Left ventricle myocardium superior (tissue), 1 donor: Measurements from ENCODE around the gene SSH3. TPM values are rescaled to one million over a fixed set of nuclear protein-coding genes. Genes with fewer than 3 reads are reported as not detected.
A peak's percentile ranks its signal among the peaks of the same experiment; 100 is the strongest.

Experiments
- ATAC-seq: fragments of 200-7000 bp; cut with Tn5 transposase; one replicate; pipeline ENCODE4 v1.9.1; 2020; ENCODE audit warnings: mild to moderate bottlenecking, moderate library complexity
- DNase-seq: peaks from one replicate; pipeline ENCODE4 v3.0.0-alpha.2; 2020
- intact Hi-C: fragments of 100-400 bp; cut with micrococcal nuclease; formaldehyde crosslinking; loops from one replicate; pipeline ENCODE4 v1.11.0; 2022
- total RNA-seq: library from RNA; stranded (reverse); fragmentation: NEBNext Ultra II Directional; extraction: Animal tissue kit (Norgen Biotek cat#: 25700); gene quantifications from one replicate; pipeline ENCODE4 v1.2.1, GENCODE V29; 2021
- donor health status: DM: no; HTN: yes; CAD: no; lungs with severe emphysema.

The SSH3 gene
- total RNA-seq, 1 donor from 2014 or later, result 18.7 TPM

DNA sequence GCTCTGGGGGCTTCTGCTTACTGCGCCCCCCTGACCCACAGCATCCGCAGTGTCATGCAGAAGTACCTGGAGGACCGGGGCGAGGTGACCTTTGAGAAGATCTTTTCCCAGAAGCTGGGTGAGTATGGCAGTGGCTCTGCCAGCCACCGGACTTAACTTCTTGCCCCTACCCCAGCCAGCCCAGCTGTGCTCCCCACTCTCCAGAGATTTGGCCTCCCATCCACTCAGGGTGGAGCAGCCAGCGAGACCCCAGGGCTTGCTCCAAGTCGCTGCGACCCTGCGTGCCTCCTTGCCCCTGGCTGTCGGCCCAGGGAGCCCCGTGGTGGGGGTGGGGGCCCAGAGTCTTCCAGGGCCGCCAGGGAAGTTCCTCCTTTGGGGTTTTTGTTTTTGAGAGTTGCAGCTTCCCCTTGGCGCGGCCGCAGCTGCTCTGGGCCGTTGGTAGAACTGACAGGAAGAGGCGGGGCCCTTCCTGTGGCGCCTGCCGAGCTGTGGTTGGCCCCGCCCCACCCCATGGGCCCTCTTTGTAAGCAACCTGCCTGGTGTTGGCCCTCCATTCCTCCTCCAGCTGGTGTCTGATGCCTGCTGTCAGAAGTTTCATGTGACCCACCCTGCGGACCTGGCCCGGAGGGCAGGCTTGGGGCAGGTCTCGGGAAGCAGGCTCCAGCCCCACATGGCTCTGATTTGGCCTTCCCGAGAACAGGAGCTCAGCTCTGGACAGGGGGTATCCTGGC lies 25.9 kb upstream of the SSH3 start:
- DNase-seq (peak; percentile 95), ATAC-seq (peak; percentile 84)
- intact Hi-C loops, result no loop called here

DNA sequence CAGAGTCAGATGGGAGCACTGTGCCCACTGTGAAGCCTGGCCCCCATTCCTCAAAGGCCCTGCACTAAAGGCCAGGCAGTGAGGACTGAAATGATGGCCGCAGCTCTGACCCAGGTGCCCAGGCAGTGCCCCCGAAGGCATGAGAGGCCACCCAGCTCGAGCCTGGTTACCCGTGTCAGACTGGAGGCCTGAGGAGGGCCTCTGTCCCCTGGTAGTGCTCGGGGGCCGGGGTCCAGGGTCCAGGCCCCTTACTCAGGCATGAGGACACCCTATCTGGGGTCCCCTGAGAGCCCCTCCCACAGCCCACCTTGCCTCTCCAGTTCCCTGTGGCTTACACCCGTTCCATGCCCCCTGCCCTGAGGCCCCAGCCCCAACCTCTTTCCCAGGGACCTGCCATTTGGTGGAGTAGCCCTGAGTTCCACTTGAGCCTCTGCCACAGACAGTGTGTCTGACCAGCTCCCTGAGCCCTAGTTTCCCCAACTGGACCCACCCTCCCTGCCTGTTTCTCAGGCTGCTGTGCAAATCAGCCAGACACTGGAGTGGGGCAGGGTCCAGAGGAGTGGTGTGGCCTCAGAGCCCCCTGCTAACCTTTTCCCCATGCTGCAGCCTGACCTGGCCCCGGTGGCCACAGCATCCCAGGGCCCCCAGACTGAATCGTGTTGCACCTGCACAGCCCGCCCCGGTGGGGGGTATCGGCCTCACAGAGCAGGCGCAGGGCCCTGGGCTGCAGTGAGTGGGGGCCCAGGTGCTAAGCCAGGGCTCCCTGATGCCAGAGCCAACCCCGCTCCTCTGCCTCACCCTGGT lies 25.0 kb upstream of the SSH3 start:
- intact Hi-C loops, result no loop called here
- peak; percentile 35 for DNase-seq
- ATAC-seq, result no peak

GRCh38 chr11:67278939-67279588 lies 24.3 kb upstream of the SSH3 start:
- no peak for DNase-seq
- ATAC-seq, result no peak
- intact Hi-C loops, result no loop called here

DNA sequence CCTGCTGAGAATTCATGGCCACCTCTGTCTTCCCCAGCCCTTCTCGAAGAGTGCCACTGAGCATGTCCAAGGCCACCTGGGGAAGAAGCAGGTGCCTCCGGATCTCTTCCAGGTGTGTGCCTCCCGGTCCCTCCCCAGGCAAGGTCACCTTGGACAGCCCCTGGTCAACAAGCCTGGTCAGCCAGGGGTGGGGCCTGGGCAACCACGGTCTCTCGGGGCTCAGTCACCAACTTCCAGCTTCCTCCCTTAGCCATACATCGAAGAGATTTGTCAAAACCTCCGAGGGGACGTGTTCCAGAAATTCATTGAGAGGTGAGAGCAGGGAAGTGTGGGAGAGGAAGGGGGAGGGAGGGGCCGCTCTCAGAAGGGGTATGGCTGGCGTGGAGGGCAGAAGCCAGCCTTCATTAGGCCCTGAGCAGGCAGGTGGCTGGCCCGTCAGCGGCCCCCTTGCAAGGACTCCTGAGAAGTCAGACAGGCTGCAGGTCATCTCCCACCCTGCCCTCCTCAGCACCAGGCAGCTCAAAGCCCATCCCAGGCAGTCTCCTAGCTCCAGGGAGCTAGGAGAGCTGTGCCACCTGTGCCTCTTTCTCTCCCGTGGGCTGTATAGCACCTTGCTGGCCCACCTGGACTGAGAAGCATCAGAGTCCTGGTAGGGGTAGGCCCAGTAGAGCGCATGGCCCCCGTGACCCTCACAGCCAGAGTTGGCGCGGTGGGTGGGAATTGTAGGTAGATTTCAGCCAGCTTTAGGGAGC lies 23.6 kb upstream of the SSH3 start:
- intact Hi-C loops, result no loop called here
- ATAC-seq (no peak), DNase-seq (peak; percentile 30)

- intact Hi-C loops, result no loop called here
- ATAC-seq (no peak), DNase-seq (peak; percentile 32)
Observed at GRCh38 chr11:67280341-67280787, 23.0 kb upstream of the SSH3 start.

DNA sequence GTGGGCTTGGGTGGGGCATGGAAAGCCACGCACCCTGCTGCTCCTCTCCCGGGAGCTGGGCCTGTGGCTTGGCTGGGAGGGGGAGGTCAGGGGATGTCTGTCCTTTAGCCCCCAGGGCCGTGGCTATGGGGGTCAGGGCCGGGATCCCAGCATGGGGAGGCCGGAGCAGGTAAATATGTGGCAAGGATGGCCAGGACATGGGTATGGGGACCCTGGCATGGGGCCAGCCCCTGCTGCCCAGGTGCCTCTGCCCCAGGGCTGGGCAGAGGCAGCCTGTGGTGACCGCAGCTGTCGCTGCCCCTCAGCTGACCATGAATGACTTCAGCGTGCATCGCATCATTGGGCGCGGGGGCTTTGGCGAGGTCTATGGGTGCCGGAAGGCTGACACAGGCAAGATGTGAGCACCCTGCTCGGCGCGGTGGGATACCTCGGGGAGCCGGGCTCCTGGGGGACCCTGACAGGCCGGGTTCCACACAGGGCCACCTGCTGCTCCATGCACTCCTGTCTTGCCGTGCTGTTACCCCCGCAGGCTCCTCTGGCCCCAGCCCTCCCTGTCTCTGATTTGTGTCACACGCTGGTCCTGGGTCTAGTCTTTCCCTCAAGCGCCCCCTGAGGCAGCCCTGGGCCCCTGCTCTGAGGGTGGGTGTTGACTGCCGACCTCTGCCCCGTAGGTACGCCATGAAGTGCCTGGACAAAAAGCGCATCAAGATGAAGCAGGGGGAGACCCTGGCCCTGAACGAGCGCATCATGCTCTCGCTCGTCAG lies 22.4 kb upstream of the SSH3 start:
- ATAC-seq (no peak), DNase-seq (peak; percentile 26)
- intact Hi-C loops, result no loop called here

DNA sequence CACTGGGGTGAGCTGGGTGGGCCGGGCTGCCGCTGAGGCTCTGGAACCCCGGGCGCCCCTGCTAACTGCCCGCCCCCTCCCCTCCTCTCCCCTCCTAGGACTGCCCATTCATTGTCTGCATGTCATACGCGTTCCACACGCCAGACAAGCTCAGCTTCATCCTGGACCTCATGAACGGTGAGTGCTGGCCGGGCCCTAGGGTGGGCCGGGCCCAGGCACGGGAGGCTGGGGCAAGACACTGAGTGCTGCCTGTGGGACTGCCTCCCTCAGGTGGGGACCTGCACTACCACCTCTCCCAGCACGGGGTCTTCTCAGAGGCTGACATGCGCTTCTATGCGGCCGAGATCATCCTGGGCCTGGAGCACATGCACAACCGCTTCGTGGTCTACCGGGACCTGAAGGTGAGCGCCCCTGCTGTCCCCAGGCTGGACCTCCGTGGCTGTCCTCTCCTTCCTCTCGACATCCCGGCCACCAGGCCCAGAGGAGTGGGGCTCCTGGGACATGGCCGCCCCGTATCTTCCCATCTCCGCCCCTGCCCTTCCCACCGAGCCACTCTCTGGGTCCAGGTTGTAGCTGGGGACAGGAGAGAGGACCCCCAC lies 21.7 kb upstream of the SSH3 start:
- ATAC-seq (no peak), DNase-seq (peak; percentile 26)
- intact Hi-C loops, result no loop called here

DNA sequence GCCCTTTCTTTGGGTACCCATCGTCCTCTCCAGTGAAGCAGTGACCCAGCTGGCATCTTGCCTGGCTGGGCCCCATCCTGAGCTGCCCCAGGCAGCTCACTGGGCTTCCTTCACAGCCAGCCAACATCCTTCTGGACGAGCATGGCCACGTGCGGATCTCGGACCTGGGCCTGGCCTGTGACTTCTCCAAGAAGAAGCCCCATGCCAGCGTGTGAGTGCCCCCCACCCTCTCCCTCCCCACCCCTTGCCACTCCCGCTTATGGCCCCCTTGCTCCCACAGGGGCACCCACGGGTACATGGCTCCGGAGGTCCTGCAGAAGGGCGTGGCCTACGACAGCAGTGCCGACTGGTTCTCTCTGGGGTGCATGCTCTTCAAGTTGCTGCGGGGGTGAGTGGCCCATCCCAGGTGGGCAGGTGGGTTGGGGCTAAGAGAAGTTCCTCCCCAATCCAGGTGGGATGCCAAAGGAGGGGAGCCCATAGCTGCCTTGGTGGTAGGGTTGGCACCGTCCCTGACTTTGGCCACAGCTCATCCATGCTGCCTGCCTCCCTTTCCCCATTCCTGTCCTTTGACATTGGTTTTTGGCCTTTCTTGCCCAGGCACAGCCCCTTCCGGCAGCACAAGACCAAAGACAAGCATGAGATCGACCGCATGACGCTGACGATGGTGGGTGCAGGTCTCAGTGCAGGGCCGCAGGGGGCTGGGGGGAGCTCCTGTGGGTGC lies 21.0 kb upstream of the SSH3 start:
- peak; percentile 26 for DNase-seq
- intact Hi-C loops, result no loop called here
- ATAC-seq, result no peak

DNA sequence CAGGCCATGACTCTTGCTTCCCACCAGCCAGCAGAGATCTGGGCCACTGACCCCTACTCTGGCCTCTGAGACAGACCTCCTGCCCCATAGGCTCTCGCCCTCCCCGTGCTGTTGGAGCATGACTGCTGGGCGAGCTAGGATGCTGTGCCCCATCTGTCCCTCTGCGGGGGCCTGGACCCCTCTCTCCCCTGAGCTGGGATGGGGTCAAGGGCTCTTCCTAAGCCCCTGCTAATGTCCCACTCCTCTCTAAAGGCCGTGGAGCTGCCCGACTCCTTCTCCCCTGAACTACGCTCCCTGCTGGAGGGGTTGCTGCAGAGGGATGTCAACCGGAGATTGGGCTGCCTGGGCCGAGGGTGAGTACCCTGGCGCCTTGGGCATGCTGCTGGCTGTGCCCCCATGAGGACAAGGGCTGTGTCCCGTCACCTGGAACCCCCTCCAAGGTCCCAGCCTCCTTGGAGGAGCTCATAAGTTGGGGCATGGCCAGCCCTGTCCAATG lies 20.4 kb upstream of the SSH3 start:
- ATAC-seq (no peak), DNase-seq (peak; percentile 31)
- intact Hi-C loops, result no loop called here

DNA sequence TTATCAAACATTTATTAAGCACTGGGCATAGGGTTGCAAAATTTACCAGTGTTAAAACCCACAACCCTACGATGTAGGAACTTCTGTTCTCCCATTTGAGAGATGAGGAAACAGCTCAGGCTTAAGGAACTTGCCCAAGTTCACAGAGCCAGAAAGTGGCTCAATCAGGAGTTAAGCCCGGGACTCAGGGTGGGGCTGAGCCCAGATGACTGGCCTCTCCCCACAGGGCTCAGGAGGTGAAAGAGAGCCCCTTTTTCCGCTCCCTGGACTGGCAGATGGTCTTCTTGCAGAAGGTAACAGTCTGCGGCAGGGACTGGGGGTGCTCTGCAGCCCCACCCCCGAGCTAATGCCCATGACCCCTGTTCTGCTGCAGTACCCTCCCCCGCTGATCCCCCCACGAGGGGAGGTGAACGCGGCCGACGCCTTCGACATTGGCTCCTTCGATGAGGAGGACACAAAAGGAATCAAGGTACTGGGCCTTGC lies 19.8 kb upstream of the SSH3 start:
- peak; percentile 45 for DNase-seq
- ATAC-seq, result peak; percentile 18
- intact Hi-C loops, result no loop called here

- ATAC-seq (no peak), DNase-seq (peak; percentile 40)
- intact Hi-C loops, result no loop called here
Observed at GRCh38 chr11:67284811-67285540, 18.4 kb upstream of the SSH3 start.

- no peak for ATAC-seq
- intact Hi-C loops, result no loop called here
- peak; percentile 37 for DNase-seq
Observed at GRCh38 chr11:67285541-67286498, 17.5 kb upstream of the SSH3 start.

DNA sequence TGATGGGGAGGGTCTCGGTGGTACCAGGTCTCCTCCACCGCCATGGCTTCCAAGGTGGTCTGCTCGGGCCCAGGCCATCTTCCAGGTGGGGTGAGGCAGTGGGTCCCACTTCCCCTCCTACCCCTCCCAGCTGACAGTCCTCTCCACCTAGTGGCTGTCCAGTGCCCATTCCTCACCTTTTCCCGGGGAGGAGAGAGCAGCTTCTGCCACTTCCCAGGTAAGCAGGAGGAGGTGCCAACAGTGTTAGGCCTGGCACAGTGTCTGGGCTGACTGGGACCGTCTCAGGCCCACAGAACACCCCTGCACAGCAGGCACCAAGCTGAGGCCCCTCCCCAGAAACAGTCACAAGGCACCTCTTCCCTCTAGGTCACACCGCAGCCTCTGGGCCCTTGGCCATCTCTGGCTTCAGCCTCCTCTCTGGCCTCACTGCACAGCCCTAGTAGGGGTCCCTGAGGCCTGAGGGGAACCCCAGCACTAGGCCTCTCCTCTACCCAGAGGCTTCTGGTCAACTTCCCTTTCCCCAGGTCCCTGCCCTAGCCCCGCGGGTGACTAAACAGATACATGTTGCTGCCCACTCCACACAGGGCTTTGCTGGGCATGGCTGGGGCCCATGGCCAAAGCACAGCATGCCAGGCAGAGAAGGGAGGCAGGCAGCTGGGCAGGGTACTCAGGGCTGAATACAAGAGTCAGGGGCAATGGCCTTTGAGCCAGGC lies 16.6 kb upstream of the SSH3 start:
- no peak for ATAC-seq
- intact Hi-C loops, result no loop called here
- DNase-seq, result peak; percentile 45

DNA sequence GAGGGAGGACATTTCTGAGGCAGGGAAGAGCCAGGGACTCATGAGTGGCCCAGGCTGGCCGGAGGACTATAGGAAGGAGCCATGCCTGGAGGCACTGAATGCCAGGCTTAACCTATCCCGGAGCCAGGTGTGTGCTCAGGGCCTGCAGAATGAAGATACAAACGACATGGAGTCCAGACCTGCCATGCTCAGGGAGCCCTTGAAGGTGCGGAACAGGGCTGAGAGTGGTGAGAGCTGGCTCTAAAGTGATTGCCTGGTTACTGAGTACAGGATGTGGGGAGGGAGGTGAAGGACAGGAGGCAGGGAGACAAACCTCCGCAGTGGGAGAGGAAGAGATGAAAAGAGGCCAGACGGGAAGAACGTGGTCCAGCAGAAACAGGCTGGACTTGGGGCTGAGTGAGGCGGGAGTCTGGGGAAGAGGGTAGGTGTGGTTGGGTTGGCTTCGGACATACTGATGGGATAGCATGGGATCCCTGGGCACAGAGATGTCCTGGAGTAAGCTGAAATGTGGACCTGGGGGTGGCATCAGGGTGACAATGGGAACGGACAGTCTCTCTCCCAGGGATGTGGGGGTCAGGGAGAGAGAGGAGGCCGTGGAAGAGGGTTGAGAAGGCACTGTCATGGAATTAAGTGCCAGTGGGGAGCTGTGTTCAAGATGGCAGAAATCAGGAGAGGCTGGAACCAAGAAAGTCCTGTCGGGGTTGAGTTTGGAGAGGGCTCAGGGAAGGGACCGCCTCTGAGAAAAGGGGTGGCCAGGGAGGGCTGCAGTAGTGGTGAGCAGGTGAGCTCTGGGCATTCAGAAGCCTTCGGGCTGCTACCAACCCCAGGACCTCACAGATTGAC lies 15.8 kb upstream of the SSH3 start:
- intact Hi-C loops, result no loop called here
- DNase-seq (peak; percentile 28), ATAC-seq (no peak)
